HepG2 (cell line): ENCODE results near the gene RPH3AL. TPM values are rescaled to one million over a fixed set of nuclear protein-coding genes. Genes with fewer than 3 reads are reported as not detected.

Experiments used
- ATAC-seq: fragments of 200-7000 bp; cut with Tn5 transposase; 3 replicates; pipeline ENCODE4 v1.9.1; 2020; ENCODE audit warnings: mild to moderate bottlenecking, moderate library complexity
- BruUV-seq: library from RNA; stranded (reverse); fragments of 400-500 nt; replicated peaks from 2 replicates; lab custom pipeline; 2021; lab: Mats Ljungman, UMichigan
- CTCF ChIA-PET: fragments of 300-600 bp; formaldehyde crosslinking; extraction: SDS; loops from one replicate; lab custom pipeline; 2021; ENCODE audit warnings: low total read pairs, inconsistent platforms, low intra/inter-chr PET ratio; lab: Yijun Ruan, JAX
- POLR2A ChIA-PET: fragments of 350-600 bp; sonication (Branson Sonifier 250); formaldehyde crosslinking; loops from one replicate; lab custom pipeline; 2020; ENCODE audit warnings: antibody characterized with exemption, inconsistent platforms; lab: Yijun Ruan, JAX
- DNase-seq: peaks from one replicate; pipeline ENCODE4 v3.0.0-alpha.2; 2015; ENCODE audit warnings: low spot score
- FAIRE-seq: peaks from 3 replicates; lab custom pipeline; 2011; peaks lifted over from hg19 to GRCh38; lab: Jason Lieb, UNC
- H2AFZ ChIP-seq: one replicate; pipeline ENCODE4 v1.6.1; 2011; ENCODE audit warnings: low read length, inconsistent platforms
- H3K27ac ChIP-seq: fragments of 300-600 bp; 3 replicates; pipeline ENCODE4 v1.8.0; 2011; ENCODE audit warnings: mixed run types, mild to moderate bottlenecking, mixed read lengths, low read length, inconsistent platforms; ENCODE audit not compliant: insufficient read depth; ENCODE audit errors: extremely low read length
- H3K27me3 ChIP-seq, 2 experiments: fragments of 200-600 bp in 1 of 2; 2 replicates in 1 of 2; 3 replicates in 1 of 2; pipeline versions ENCODE4 v1.6.0 to v1.8.0; 2011; ENCODE audit warnings: low read length in 2 of 2, mild to moderate bottlenecking in 2 of 2, moderate library complexity in 2 of 2, inconsistent platforms in 1 of 2; ENCODE audit not compliant: insufficient read depth in 2 of 2, control insufficient read depth in 1 of 2
- H3K36me3 ChIP-seq, 2 experiments: fragments of 200-600 bp in 1 of 2; replicated peaks in 1 of 2; 2 replicates in 1 of 2; 3 replicates in 1 of 2; pipeline versions ENCODE4 v1.5.1 to v1.8.0; 2011; ENCODE audit warnings: low read length in 2 of 2, inconsistent platforms in 1 of 2; ENCODE audit not compliant: insufficient read depth in 2 of 2, control insufficient read depth in 1 of 2
- H3K4me1 ChIP-seq: 2 replicates; pipeline ENCODE4 v1.5.1; 2012; ENCODE audit warnings: low read length, inconsistent platforms; ENCODE audit not compliant: insufficient read depth
- H3K4me2 ChIP-seq: 2 replicates; pipeline ENCODE4 v1.6.0; 2011; ENCODE audit warnings: low read depth, low read length, inconsistent platforms
- H3K4me3 ChIP-seq, 3 experiments: fragments of 200-600 bp in 1 of 3; sonication (generic), shearing (Covaris generic) in 1 of 3; replicated peaks in 1 of 3; 2 replicates each; pipeline ENCODE4 v1.5.1; 2011 to 2016; ENCODE audit warnings: low read length in 3 of 3, inconsistent platforms in 2 of 3, low read depth in 2 of 3, mild to moderate bottlenecking in 2 of 3, control low read depth in 1 of 3, mixed read lengths in 1 of 3; ENCODE audit not compliant: insufficient read depth in 1 of 3
- H3K79me2 ChIP-seq: one replicate; pipeline ENCODE4 v1.6.1; 2011; ENCODE audit warnings: low read length, inconsistent platforms; ENCODE audit not compliant: insufficient read depth
- H3K9ac ChIP-seq: 2 replicates; pipeline ENCODE4 v1.6.0; 2011; ENCODE audit warnings: mild to moderate bottlenecking, low read depth, low read length, inconsistent platforms; ENCODE audit not compliant: insufficient read depth
- H3K9me3 ChIP-seq: 2 replicates; pipeline ENCODE4 v1.5.1; 2012; ENCODE audit warnings: mild to moderate bottlenecking, low read length
- H4K20me1 ChIP-seq: 2 replicates; pipeline ENCODE4 v1.6.0; 2011; ENCODE audit warnings: inconsistent platforms, mild to moderate bottlenecking, low read length, moderate library complexity; ENCODE audit not compliant: insufficient read depth
- BRD4 ChIP-seq: sonication (generic); formaldehyde crosslinking; IDR thresholded peaks from 2 replicates; pipeline ENCODE4 v1.4.0; 2020; ENCODE audit warnings: missing genetic modification reagents
- GATAD1 ChIP-seq: IDR thresholded peaks from 2 replicates; pipeline ENCODE4 v1.6.1; 2016; ENCODE audit warnings: missing genetic modification reagents, missing compliant biosample characterization
- HNRNPUL1 ChIP-seq: fragments of 200-400 bp; formaldehyde crosslinking; IDR thresholded peaks from 2 replicates; pipeline ENCODE4 v1.6.1; 2017; ENCODE audit warnings: low read depth, mild to moderate bottlenecking, low read length, moderate library complexity
- MBNL3 ChIP-seq: fragments of 250-450 bp; sonication (Bioruptor Pico); conservative IDR thresholded peaks from 2 replicates; pipeline ENCODE4 v1.8.0; 2022; ENCODE audit warnings: mild to moderate bottlenecking, inconsistent platforms
- NFE2L2 ChIP-seq: fragments of 150-350 bp; IDR thresholded peaks from 2 replicates; pipeline ENCODE4 v1.6.1; 2014; ENCODE audit warnings: low read length
- NR2C2 ChIP-seq: sonication (generic); formaldehyde crosslinking; IDR thresholded peaks from 2 replicates; pipeline ENCODE4 v1.4.0; 2020; ENCODE audit warnings: missing genetic modification reagents, mild to moderate bottlenecking, moderate library complexity, borderline replicate concordance
- PCBP1 ChIP-seq: fragments of 200-400 bp; formaldehyde crosslinking; IDR thresholded peaks from 2 replicates; pipeline ENCODE4 v1.6.1; 2017; ENCODE audit warnings: mild to moderate bottlenecking, low read depth, low read length, borderline replicate concordance
- RORA ChIP-seq: sonication (generic); formaldehyde crosslinking; IDR thresholded peaks from 2 replicates; pipeline ENCODE4 v1.5.0; 2020; ENCODE audit warnings: mild to moderate bottlenecking, missing genetic modification reagents, moderate library complexity
- TRAFD1 ChIP-seq: sonication (generic); formaldehyde crosslinking; IDR thresholded peaks from 2 replicates; pipeline ENCODE4 v1.5.1; 2020; ENCODE audit warnings: missing genetic modification reagents, mild to moderate bottlenecking, borderline replicate concordance
- ZFY ChIP-seq: sonication (generic); formaldehyde crosslinking; IDR thresholded peaks from 2 replicates; pipeline ENCODE4 v1.4.0; 2020; ENCODE audit warnings: missing genetic modification reagents
- ZNF407 ChIP-seq: sonication (generic); formaldehyde crosslinking; IDR thresholded peaks from one replicate; pipeline ENCODE4 v1.5.1; 2020; ENCODE audit warnings: mild to moderate bottlenecking, missing genetic modification reagents; ENCODE audit errors: not compliant biosample characterization
- ZNF782 ChIP-seq: sonication (generic); formaldehyde crosslinking; IDR thresholded peaks from 2 replicates; pipeline ENCODE4 v1.4.0; 2020; ENCODE audit warnings: missing genetic modification reagents, mild to moderate bottlenecking, borderline replicate concordance
- WGBS: methylation state at CpG from one replicate; pipeline ENCODE4 v1.1.6; 2017; ENCODE audit warnings: low lambda C conversion rate; 5-methylcytosine and 5-hydroxymethylcytosine counted together
- in situ Hi-C: cut with HindIII; loops from 2 replicates; pipeline ENCODE4 v1.10.0; 2017; ENCODE audit warnings: low pct_unique_long_range_greater_than_20kb; ENCODE audit not compliant: extremely low pct_ligation_motif_present
- intact Hi-C: fragments of 100-400 bp; cut with micrococcal nuclease; formaldehyde crosslinking; loops from one replicate; pipeline ENCODE4 v1.10.0; 2022; ENCODE audit not compliant: unreplicated experiment
- polyA plus RNA-seq, 8 experiments: library from polyadenylated mRNA; depleted of rRNA in 3 of 8; stranded (reverse) in 7 of 8; unstranded in 1 of 8; fragments of >200 nt; fragmentation: Illumina TruSeq in 4 of 8; extraction: Trizol in 4 of 8; gene quantifications; 2 replicates each; pipeline versions ENCODE4 v1.2.1 to v1.2.3, GENCODE V29; 2011 to 2016; ENCODE audit warnings: low read depth in 4 of 8, missing spikeins in 1 of 8, mixed read lengths in 1 of 8; ENCODE audit not compliant: insufficient read depth in 1 of 8
- total RNA-seq, 5 experiments: library from RNA; depleted of rRNA; stranded (reverse); fragments of >200 nt; fragmentation: Illumina TruSeq; extraction: Trizol; gene quantifications; 2 replicates each; pipeline ENCODE4 v1.2.3, GENCODE V29; 2016; ENCODE audit warnings: low read depth in 1 of 5
- TF ChIP-seq, protein P1 (sequence below): sonication (generic); formaldehyde crosslinking; conservative IDR thresholded peaks from 2 replicates; pipeline ENCODE4 v1.5.0; 2020; ENCODE audit warnings: missing genetic modification reagents

RPH3AL gene
- total and polyA plus RNA-seq, 2 of the 13 experiments (the other 11 are each of a cell fraction or from before 2014, with no cell fraction given) = 7.8 to 16.4 TPM

DNA sequence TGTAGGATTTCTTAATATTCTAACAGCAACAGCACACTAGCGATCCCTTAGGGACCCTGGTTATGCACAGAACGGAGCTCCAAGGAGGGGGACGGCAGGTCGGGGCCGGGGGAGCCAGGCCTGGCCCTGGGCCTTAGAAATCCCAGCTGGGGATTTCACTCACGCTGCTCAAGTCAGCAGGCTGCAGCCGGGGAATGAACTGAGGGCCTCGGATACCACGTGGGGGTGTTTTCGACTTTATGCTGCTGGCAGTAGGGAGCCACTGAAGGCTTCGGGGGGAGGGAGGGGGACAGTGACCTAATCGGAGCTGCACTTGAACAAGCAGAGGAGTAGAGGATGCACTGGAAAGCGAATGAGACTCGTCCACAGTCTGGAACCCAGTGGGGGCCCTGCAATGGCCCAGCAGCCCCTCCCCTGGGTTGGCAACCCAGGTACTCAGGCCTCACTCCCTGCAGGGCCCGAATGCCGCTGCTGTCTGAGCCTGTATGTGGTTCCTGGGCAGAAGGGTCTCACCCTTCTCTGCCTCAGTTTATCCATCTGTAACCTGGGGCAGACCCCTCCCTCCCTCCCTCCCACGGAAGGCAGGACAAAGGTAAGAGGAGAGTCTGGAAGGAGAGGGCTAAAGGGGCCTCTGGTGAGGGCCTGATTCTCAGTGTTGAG lies 53.7 kb downstream of the RPH3AL start:
- ChIA-PET POLR2A (no interaction called here), CTCF (no interaction called here)
- in situ Hi-C loops = loop anchor here (10.0 kb wide), 1 partner anchor 64 kb away; no protein-coding TSS in a partner anchor
- no peak for FAIRE-seq
- no peak overlapping the region for H3K27ac ChIP-seq
- ATAC-seq = no peak
- H3K27me3 ChIP-seq = no peaks in the 10 kb centered on the region
- no TSS peak for BruUV-seq
- no peaks in the 10 kb centered on the region for H3K4me1 ChIP-seq
- intact Hi-C loops = no loop called here
- no peak overlapping the region for H3K4me3 ChIP-seq
- no peaks in the 10 kb centered on the region for H4K20me1 ChIP-seq
- no peak overlapping the region for H3K4me2 ChIP-seq
- WGBS = 97% methylated on average over 14 of the region's 17 CpGs
- H3K79me2 ChIP-seq = no peaks in the 10 kb centered on the region
- DNase-seq = no peak
- H3K36me3 ChIP-seq = peaks cover 2 to 6% of the 10 kb centered on the region in 2 experiments; a peak in 4 of 5 replicates
- H3K9ac ChIP-seq = no peak overlapping the region
- H3K9me3 ChIP-seq = no peaks in the 10 kb centered on the region
- no peak overlapping the region for H2AFZ ChIP-seq
- TF ChIP-seq TRAFD1 (CRISPR knock-in tag) = no peak
- TF ChIP-seq ZNF407 (CRISPR knock-in tag) = no peak
- TF ChIP-seq, protein P1, sequence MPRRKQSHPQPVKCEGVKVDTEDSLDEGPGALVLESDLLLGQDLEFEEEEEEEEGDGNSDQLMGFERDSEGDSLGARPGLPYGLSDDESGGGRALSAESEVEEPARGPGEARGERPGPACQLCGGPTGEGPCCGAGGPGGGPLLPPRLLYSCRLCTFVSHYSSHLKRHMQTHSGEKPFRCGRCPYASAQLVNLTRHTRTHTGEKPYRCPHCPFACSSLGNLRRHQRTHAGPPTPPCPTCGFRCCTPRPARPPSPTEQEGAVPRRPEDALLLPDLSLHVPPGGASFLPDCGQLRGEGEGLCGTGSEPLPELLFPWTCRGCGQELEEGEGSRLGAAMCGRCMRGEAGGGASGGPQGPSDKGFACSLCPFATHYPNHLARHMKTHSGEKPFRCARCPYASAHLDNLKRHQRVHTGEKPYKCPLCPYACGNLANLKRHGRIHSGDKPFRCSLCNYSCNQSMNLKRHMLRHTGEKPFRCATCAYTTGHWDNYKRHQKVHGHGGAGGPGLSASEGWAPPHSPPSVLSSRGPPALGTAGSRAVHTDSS (CRISPR knock-in tag) = no peak
- TF ChIP-seq NFE2L2 = no peak
- no peak for TF ChIP-seq GATAD1 (CRISPR knock-in tag)
- TF ChIP-seq ZNF782 = no peak
- TF ChIP-seq ZFY (CRISPR knock-in tag) = no peak
- no peak for TF ChIP-seq PCBP1
- TF ChIP-seq MBNL3 (CRISPR knock-in tag) = no peak
- TF ChIP-seq NR2C2 (CRISPR knock-in tag) = no peak
- no peak for TF ChIP-seq RORA
- no peak for TF ChIP-seq BRD4 (CRISPR knock-in tag)
- no peak for TF ChIP-seq HNRNPUL1
